Astrocyte of the spinal cord (primary cell): Measurements from ENCODE around the gene TENT4A.

Experiments used
- DNase-seq: peaks from one replicate; pipeline ENCODE4 v3.0.0; 2011; ENCODE audit warnings: low read depth, low spot score
- H3K4me3 ChIP-seq: 2 replicates; pipeline ENCODE4 v1.5.1; 2011; ENCODE audit warnings: low read depth, mild to moderate bottlenecking, low read length, moderate library complexity
- in situ Hi-C: cut with HindIII; loops from 2 replicates; pipeline ENCODE4 v1.10.0; 2017; ENCODE audit warnings: low sequenced_read_pairs
- TF ChIP-seq, protein P1 (sequence below): IDR thresholded peaks from 2 replicates; pipeline ENCODE4 v1.5.1; 2012; ENCODE audit warnings: low read depth, mild to moderate bottlenecking, low read length, inconsistent platforms

Gene TENT4A

DNA sequence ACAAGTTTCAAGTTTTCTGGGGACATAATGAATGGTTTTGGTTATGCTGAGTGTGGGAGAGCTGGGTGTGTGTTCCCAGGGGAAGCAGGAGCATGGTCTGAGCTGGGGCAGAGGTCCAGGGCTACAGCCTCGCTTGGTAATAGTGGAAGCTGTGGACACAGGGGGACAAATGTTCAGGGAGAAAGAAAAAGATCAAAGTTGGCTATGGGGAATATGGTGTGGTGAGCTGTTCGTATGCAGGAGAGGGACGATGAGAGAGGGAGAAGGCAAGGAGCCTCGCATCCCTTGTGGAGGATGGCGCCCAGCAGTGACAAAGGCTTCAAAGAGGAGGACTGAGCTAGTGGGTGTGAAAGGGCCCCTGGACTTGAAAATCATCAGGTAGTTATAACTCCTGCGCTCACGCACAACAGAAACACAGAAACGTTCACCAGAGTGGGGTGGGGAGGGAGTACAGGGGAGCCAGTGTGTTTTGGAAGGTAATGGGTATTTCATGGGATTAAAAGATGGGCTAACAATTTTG is 77.2 kb downstream of the TENT4A start:
- in situ Hi-C loops, result no loop called here
- no peak for DNase-seq
- H3K4me3 ChIP-seq, result no peak overlapping the region
- TF ChIP-seq, protein P1, sequence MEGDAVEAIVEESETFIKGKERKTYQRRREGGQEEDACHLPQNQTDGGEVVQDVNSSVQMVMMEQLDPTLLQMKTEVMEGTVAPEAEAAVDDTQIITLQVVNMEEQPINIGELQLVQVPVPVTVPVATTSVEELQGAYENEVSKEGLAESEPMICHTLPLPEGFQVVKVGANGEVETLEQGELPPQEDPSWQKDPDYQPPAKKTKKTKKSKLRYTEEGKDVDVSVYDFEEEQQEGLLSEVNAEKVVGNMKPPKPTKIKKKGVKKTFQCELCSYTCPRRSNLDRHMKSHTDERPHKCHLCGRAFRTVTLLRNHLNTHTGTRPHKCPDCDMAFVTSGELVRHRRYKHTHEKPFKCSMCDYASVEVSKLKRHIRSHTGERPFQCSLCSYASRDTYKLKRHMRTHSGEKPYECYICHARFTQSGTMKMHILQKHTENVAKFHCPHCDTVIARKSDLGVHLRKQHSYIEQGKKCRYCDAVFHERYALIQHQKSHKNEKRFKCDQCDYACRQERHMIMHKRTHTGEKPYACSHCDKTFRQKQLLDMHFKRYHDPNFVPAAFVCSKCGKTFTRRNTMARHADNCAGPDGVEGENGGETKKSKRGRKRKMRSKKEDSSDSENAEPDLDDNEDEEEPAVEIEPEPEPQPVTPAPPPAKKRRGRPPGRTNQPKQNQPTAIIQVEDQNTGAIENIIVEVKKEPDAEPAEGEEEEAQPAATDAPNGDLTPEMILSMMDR, result no peak

GRCh38 chr5:6791031-6791430 is 77.8 kb downstream of the TENT4A start:
- DNase-seq, result no peak
- in situ Hi-C loops, result no loop called here
- no peak overlapping the region for H3K4me3 ChIP-seq
- TF ChIP-seq, protein P1, result no peak

DNA sequence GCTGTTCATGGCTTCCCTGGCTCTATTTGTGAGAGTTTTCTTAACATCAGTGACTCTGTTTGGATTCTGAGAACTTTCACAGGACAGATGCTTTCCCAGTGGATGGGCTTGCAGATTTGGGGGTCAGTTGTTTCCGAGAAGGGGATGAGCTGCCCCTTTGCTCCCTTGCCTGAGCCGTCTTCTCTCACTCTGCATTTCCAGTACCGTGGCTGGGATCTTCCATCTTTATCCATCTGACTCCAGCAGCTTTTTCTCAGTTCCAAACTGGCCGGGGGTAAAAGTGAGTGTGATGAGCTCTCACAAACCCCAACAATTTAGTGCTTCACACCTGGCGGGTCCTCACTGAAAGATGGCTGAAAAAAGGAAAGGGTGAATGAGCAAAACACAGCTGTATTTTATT is 79.1 kb downstream of the TENT4A start:
- TF ChIP-seq, protein P1, result no peak
- no peak overlapping the region for H3K4me3 ChIP-seq
- DNase-seq, result no peak
- in situ Hi-C loops, result no loop called here

- no peak for DNase-seq
- no peak overlapping the region for H3K4me3 ChIP-seq
- TF ChIP-seq, protein P1, result no peak
- in situ Hi-C loops, result no loop called here
Measured at GRCh38 chr5:6792911-6793471, 79.8 kb downstream of the TENT4A start.

DNA sequence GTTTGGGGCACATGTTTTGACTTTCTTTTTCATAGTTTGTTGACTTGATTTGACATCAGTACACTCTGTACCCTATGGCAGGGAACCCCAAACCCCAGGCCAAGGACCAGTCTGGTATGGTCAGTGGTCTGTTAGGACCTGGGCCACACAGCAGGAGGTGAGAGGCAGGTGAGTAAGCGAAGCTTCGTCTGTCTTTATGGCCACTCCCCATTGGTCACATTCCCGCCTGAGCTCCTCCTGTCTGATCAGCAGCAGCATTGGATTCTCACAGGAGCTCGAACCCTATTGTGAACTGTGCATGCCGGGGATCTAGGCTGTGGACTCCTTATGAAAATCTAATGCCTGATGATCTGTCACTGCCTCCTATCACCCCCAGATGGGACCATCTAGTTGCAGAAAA is 88.0 kb downstream of the TENT4A start:
- H3K4me3 ChIP-seq, result no peak overlapping the region
- in situ Hi-C loops, result no loop called here
- no peak for DNase-seq
- TF ChIP-seq, protein P1, result no peak

- in situ Hi-C loops, result no loop called here
- H3K4me3 ChIP-seq, result no peak overlapping the region
Measured at GRCh38 chr5:6803981-6804550, 90.8 kb downstream of the TENT4A start.

More at GRCh38 chr5:6803981-6804550, 90.8 kb downstream of the TENT4A start:
- DNase-seq, result no peak
- TF ChIP-seq, protein P1, result no peak
